Esophagus squamous epithelium (tissue), 4 donors: ENCODE measurements around the gene UBE2H.

Source experiments
- POLR2A ChIP-seq, 4 donors: fragments of 450-650 bp; IDR thresholded peaks; one replicate each; pipeline ENCODE4 v1.6.1; 2017; ENCODE audit warnings: antibody characterized with exemption in 4 of 4, mild to moderate bottlenecking in 4 of 4, moderate library complexity in 3 of 4
- TF ChIP-seq, protein P1 (sequence below), 6 experiments: fragments of 450-650 bp in 4 of 6; fragments of 200-600 bp in 2 of 6; sonication (generic) in 2 of 6; IDR thresholded peaks; one replicate each; pipeline ENCODE4 v1.5.1; 2016 to 2019; ENCODE audit warnings: antibody characterized with exemption in 6 of 6, mild to moderate bottlenecking in 4 of 6, moderate library complexity in 4 of 6

DNA sequence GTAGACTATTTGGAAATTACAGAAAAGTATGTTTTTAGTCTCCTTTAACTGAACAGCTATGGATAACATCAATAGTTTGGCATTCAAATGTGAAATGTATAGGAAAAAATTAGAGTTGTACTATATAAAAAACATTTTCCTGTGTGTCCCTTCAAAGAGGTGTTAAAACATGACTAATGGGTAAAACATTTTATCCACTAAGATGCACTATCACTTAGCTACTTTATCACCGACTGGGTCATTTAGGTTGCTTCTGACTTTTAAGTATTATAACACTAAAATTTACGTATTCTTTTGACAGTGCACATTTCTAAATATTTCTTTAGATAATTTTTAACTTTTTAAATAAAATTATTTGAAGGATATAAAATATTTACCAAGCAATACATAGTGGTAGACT is 77.6 kb downstream of the UBE2H start:
- TF ChIP-seq, protein P1, sequence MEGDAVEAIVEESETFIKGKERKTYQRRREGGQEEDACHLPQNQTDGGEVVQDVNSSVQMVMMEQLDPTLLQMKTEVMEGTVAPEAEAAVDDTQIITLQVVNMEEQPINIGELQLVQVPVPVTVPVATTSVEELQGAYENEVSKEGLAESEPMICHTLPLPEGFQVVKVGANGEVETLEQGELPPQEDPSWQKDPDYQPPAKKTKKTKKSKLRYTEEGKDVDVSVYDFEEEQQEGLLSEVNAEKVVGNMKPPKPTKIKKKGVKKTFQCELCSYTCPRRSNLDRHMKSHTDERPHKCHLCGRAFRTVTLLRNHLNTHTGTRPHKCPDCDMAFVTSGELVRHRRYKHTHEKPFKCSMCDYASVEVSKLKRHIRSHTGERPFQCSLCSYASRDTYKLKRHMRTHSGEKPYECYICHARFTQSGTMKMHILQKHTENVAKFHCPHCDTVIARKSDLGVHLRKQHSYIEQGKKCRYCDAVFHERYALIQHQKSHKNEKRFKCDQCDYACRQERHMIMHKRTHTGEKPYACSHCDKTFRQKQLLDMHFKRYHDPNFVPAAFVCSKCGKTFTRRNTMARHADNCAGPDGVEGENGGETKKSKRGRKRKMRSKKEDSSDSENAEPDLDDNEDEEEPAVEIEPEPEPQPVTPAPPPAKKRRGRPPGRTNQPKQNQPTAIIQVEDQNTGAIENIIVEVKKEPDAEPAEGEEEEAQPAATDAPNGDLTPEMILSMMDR (IDR thresholded peaks at IDR 0.05): no peak
- TF ChIP-seq POLR2A (IDR thresholded peaks at IDR 0.05): no peak
